ENCODE measurements around the gene TNS1.

Gene TNS1

GRCh38 chr2:217981971-217982370 lies 20.8 kb downstream of the TNS1 start:
- no peaks in the 10 kb centered on the region for H3K36me3 ChIP-seq
- H3K4me3 ChIP-seq (ENCODE audit: low read depth in 1 of 2, low read length in 1 of 2) = no peak overlapping the region
- H3K9me3 ChIP-seq = no peaks in the 10 kb centered on the region
- no peak overlapping the region for H3K27ac ChIP-seq
- TF ChIP-seq, protein P1, sequence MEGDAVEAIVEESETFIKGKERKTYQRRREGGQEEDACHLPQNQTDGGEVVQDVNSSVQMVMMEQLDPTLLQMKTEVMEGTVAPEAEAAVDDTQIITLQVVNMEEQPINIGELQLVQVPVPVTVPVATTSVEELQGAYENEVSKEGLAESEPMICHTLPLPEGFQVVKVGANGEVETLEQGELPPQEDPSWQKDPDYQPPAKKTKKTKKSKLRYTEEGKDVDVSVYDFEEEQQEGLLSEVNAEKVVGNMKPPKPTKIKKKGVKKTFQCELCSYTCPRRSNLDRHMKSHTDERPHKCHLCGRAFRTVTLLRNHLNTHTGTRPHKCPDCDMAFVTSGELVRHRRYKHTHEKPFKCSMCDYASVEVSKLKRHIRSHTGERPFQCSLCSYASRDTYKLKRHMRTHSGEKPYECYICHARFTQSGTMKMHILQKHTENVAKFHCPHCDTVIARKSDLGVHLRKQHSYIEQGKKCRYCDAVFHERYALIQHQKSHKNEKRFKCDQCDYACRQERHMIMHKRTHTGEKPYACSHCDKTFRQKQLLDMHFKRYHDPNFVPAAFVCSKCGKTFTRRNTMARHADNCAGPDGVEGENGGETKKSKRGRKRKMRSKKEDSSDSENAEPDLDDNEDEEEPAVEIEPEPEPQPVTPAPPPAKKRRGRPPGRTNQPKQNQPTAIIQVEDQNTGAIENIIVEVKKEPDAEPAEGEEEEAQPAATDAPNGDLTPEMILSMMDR (IDR thresholded peaks at IDR 0.05) = no peak
- no peaks in the 10 kb centered on the region for H3K27me3 ChIP-seq
- no peaks in the 10 kb centered on the region for H3K4me1 ChIP-seq (ENCODE audit: control insufficient read depth in 1 of 2, insufficient read depth in 1 of 2, low read depth in 1 of 2, low read length in 1 of 2)

DNA sequence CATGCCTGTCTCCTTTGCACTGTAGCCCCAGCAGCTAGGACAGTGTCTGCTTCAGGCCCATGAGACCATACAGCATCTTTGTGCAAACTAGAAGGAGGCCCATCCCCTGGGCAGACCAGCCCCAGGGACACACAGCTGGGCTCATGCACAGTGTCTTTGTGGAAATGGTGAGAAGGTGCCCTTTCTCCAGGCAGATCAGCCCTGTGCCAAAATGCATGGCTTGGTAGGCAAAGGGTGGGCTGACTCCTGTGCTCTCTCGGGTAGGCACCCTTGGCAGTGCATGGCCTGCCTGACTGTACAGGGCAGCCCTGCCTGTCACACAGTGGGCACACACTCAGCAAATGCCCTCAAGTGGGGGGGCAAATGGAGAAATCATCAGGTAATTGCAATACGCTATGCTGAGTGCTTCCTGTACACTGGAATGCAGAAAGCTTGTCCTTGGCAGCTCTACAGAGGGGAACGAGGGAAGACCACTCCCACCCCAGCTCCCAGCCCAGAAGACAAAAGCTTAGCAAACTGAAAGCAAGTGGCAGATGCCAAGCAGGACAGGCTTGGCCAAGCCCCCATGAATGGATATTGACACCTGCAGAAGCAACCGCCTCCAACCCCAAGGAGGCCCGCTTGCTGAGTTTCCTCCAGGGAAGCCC lies 21.6 kb downstream of the TNS1 start:
- Histone ChIP-seq H3K9me3 (no peaks in the 10 kb centered on the region), H3K4me1 (ENCODE audit: control insufficient read depth in 1 of 2, insufficient read depth in 1 of 2, low read depth in 1 of 2, low read length in 1 of 2) (no peaks in the 10 kb centered on the region), H3K27ac (no peak overlapping the region), H3K4me3 (ENCODE audit: low read depth in 1 of 2, low read length in 1 of 2) (no peak overlapping the region), H3K36me3 (no peaks in the 10 kb centered on the region), H3K27me3 (no peaks in the 10 kb centered on the region)
- TF ChIP-seq, protein P1 (IDR thresholded peaks at IDR 0.05) = no peak

DNA sequence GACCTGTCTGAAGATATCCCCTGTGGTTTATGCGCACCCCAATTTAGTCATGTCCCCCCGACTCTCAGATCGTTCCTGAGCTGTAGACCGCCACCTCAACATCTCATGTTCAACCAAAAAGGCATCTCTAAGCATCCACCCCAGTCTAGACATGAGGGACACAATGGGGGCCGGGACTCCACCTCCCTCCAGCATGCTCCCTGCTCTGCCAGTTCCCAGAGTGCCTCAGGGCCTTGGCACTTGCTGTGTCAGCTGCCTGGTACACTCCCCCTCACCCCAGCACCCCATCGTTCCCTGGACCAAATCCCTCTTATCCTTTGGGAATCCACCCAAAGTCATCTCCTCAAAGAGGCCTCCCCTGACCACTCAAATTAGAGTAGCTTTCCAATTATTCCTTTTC lies 22.2 kb downstream of the TNS1 start:
- H3K36me3 ChIP-seq = no peaks in the 10 kb centered on the region
- no peaks in the 10 kb centered on the region for H3K4me1 ChIP-seq (ENCODE audit: control insufficient read depth in 1 of 2, insufficient read depth in 1 of 2, low read depth in 1 of 2, low read length in 1 of 2)
- no peak overlapping the region for H3K27ac ChIP-seq
- no peak overlapping the region for H3K4me3 ChIP-seq (ENCODE audit: low read depth in 1 of 2, low read length in 1 of 2)
- no peaks in the 10 kb centered on the region for H3K9me3 ChIP-seq
- no peaks in the 10 kb centered on the region for H3K27me3 ChIP-seq
- TF ChIP-seq, protein P1 (IDR thresholded peaks at IDR 0.05) = no peak

- no peak overlapping the region for H3K27ac ChIP-seq
- no peaks in the 10 kb centered on the region for H3K4me1 ChIP-seq (ENCODE audit: control insufficient read depth in 1 of 2, insufficient read depth in 1 of 2, low read depth in 1 of 2, low read length in 1 of 2)
- H3K27me3 ChIP-seq = no peaks in the 10 kb centered on the region
- TF ChIP-seq, protein P1 (IDR thresholded peaks at IDR 0.05) = no peak
- no peak overlapping the region for H3K4me3 ChIP-seq (ENCODE audit: low read depth in 1 of 2, low read length in 1 of 2)
- no peaks in the 10 kb centered on the region for H3K9me3 ChIP-seq
- H3K36me3 ChIP-seq = no peaks in the 10 kb centered on the region
Observed at GRCh38 chr2:217980036-217980435, 22.8 kb downstream of the TNS1 start.

GRCh38 chr2:217979151-217979811 lies 23.5 kb downstream of the TNS1 start:
- Histone ChIP-seq H3K27me3 (no peaks in the 10 kb centered on the region), H3K27ac (no peak overlapping the region), H3K4me3 (ENCODE audit: low read depth in 1 of 2, low read length in 1 of 2) (no peak overlapping the region), H3K4me1 (ENCODE audit: control insufficient read depth in 1 of 2, insufficient read depth in 1 of 2, low read depth in 1 of 2, low read length in 1 of 2) (no peaks in the 10 kb centered on the region), H3K36me3 (no peaks in the 10 kb centered on the region), H3K9me3 (no peaks in the 10 kb centered on the region)
- TF ChIP-seq, protein P1 (IDR thresholded peaks at IDR 0.05) = no peak

Measured in neutrophil (primary cell).